Trophoblast cell (in vitro differentiated cells and primary cell): ENCODE data around the gene DNM3.

Experiments
- DNase-seq, 2 donors: peaks; one replicate each; pipeline ENCODE4 v3.0.0-alpha.2; 2016
- H2AFZ ChIP-seq: 2 replicates; pipeline ENCODE4 v1.6.1; 2013; ENCODE audit warnings: low read length, moderate library complexity, mild to moderate bottlenecking; ENCODE audit not compliant: insufficient read depth, poor library complexity
- H2AK5ac ChIP-seq: 2 replicates; pipeline ENCODE4 v1.6.1; 2013; ENCODE audit warnings: mild to moderate bottlenecking, low read length
- H2BK120ac ChIP-seq: 2 replicates; pipeline ENCODE4 v1.6.1; 2013; ENCODE audit warnings: low read length, mild to moderate bottlenecking, moderate library complexity; ENCODE audit not compliant: insufficient read depth, poor library complexity
- H2BK12ac ChIP-seq: 2 replicates; pipeline ENCODE4 v1.6.1; 2013; ENCODE audit warnings: mild to moderate bottlenecking, low read length, moderate library complexity
- H2BK5ac ChIP-seq: 2 replicates; pipeline ENCODE4 v1.6.1; 2013; ENCODE audit warnings: low read length, low read depth, moderate library complexity, mild to moderate bottlenecking; ENCODE audit not compliant: poor library complexity
- H3K14ac ChIP-seq: 2 replicates; pipeline ENCODE4 v1.6.1; 2013; ENCODE audit warnings: mild to moderate bottlenecking, low read length
- H3K18ac ChIP-seq: 2 replicates; pipeline ENCODE4 v1.6.1; 2013; ENCODE audit warnings: mild to moderate bottlenecking, low read length
- H3K23ac ChIP-seq: 2 replicates; pipeline ENCODE4 v1.6.1; 2013; ENCODE audit warnings: low read length
- H3K27ac ChIP-seq: 2 replicates; pipeline ENCODE4 v1.5.1; 2013; ENCODE audit warnings: low read depth, mild to moderate bottlenecking, inconsistent platforms, low read length, moderate library complexity
- H3K27me3 ChIP-seq: 2 replicates; pipeline ENCODE4 v1.6.1; 2013; ENCODE audit warnings: inconsistent platforms, mild to moderate bottlenecking, low read length, moderate library complexity; ENCODE audit not compliant: insufficient read depth
- H3K36me3 ChIP-seq, 2 experiments: 1 replicate in 1 of 2; 2 replicates in 1 of 2; pipeline ENCODE4 v1.6.1; 2013; ENCODE audit warnings: low read length in 2 of 2, mild to moderate bottlenecking in 2 of 2, moderate library complexity in 1 of 2; ENCODE audit not compliant: insufficient read depth in 2 of 2, control insufficient read depth in 1 of 2
- H3K4ac ChIP-seq: 2 replicates; pipeline ENCODE4 v1.6.1; 2013; ENCODE audit warnings: low read depth, mild to moderate bottlenecking, low read length, moderate library complexity
- H3K4me1 ChIP-seq, 2 experiments: 1 replicate in 1 of 2; 2 replicates in 1 of 2; pipeline ENCODE4 v1.6.1; 2013; ENCODE audit warnings: low read length in 2 of 2, mild to moderate bottlenecking in 2 of 2, moderate library complexity in 1 of 2; ENCODE audit not compliant: insufficient read depth in 2 of 2, control insufficient read depth in 1 of 2
- H3K4me2 ChIP-seq: 2 replicates; pipeline ENCODE4 v1.6.1; 2013; ENCODE audit warnings: inconsistent platforms, mild to moderate bottlenecking, low read length, moderate library complexity
- H3K4me3 ChIP-seq: 2 replicates; pipeline ENCODE4 v1.5.1; 2013; ENCODE audit warnings: mild to moderate bottlenecking, low read depth, low read length, inconsistent platforms
- H3K79me1 ChIP-seq: one replicate; pipeline ENCODE4 v1.6.1; 2013; ENCODE audit warnings: low read length
- H3K79me2 ChIP-seq: 2 replicates; pipeline ENCODE4 v1.6.1; 2013; ENCODE audit warnings: low read length, mild to moderate bottlenecking; ENCODE audit not compliant: control insufficient read depth, insufficient read depth, poor library complexity
- H3K9ac ChIP-seq: 2 replicates; pipeline ENCODE4 v1.6.1; 2013; ENCODE audit warnings: mild to moderate bottlenecking, low read length
- H3K9me3 ChIP-seq: 2 replicates; pipeline ENCODE4 v1.6.1; 2013; ENCODE audit warnings: low read depth, mild to moderate bottlenecking, control low read depth, inconsistent platforms, low read length; ENCODE audit not compliant: insufficient read depth
- H4K12ac ChIP-seq: 2 replicates; pipeline ENCODE4 v1.6.1; 2013; ENCODE audit warnings: low read depth, mild to moderate bottlenecking, low read length, moderate library complexity
- H4K8ac ChIP-seq: 2 replicates; pipeline ENCODE4 v1.6.1; 2013; ENCODE audit warnings: low read depth, mild to moderate bottlenecking, low read length, moderate library complexity
- H4K91ac ChIP-seq: one replicate; pipeline ENCODE4 v1.6.1; 2013; ENCODE audit warnings: low read depth, mild to moderate bottlenecking, low read length, moderate library complexity
- WGBS: extraction: QIAGEN DNeasy Blood & Tissue Kit; methylation state at CpG from one replicate; pipeline ENCODE4 v1.1.7; 2013; ENCODE audit warnings: missing lambda C conversion rate; ENCODE audit not compliant: insufficient read length, insufficient coverage; ENCODE audit errors: extremely low coverage; 5-methylcytosine and 5-hydroxymethylcytosine counted together

The DNM3 gene

GRCh38 chr1:172289448-172289847, 448.1 kb downstream of the DNM3 start:
- no peak overlapping the region for H2BK120ac ChIP-seq
- H2AK5ac ChIP-seq = no peak overlapping the region
- no peak overlapping the region for H4K91ac ChIP-seq
- no peak overlapping the region for H3K18ac ChIP-seq
- no peak overlapping the region for H2AFZ ChIP-seq
- no peak overlapping the region for H3K4me3 ChIP-seq
- no peak overlapping the region for H3K9ac ChIP-seq
- DNase-seq = no peak
- H3K23ac ChIP-seq = no peak overlapping the region
- H3K4me2 ChIP-seq = no peak overlapping the region
- no peaks in the 10 kb centered on the region for H3K9me3 ChIP-seq
- no peak overlapping the region for H2BK5ac ChIP-seq
- no peaks in the 10 kb centered on the region for H3K79me2 ChIP-seq
- no peaks in the 10 kb centered on the region for H3K36me3 ChIP-seq
- no peak overlapping the region for H4K8ac ChIP-seq
- no peak overlapping the region for H3K14ac ChIP-seq
- H3K27me3 ChIP-seq = no peaks in the 10 kb centered on the region
- no CpG with 5 or more reads among the region's 2 CpGs for WGBS
- H2BK12ac ChIP-seq = no peak overlapping the region
- H4K12ac ChIP-seq = no peak overlapping the region
- no peak overlapping the region for H3K27ac ChIP-seq
- no peaks in the 10 kb centered on the region for H3K79me1 ChIP-seq
- peaks cover 0 to 6% of the 10 kb centered on the region in 2 experiments for H3K4me1 ChIP-seq
- H3K4ac ChIP-seq = no peak overlapping the region

GRCh38 chr1:172292840-172293239, 451.5 kb downstream of the DNM3 start:
- no peak overlapping the region for H3K4ac ChIP-seq
- H3K27ac ChIP-seq = no peak overlapping the region
- no CpG with 5 or more reads among the region's 3 CpGs for WGBS
- H4K8ac ChIP-seq = no peak overlapping the region
- H2AK5ac ChIP-seq = no peak overlapping the region
- H3K36me3 ChIP-seq = no peaks in the 10 kb centered on the region
- H4K91ac ChIP-seq = no peak overlapping the region
- no peaks in the 10 kb centered on the region for H3K79me2 ChIP-seq
- H2AFZ ChIP-seq = no peak overlapping the region
- no peak overlapping the region for H2BK12ac ChIP-seq
- H4K12ac ChIP-seq = no peak overlapping the region
- H3K23ac ChIP-seq = no peak overlapping the region
- H3K79me1 ChIP-seq = no peaks in the 10 kb centered on the region
- H3K4me2 ChIP-seq = no peak overlapping the region
- H2BK5ac ChIP-seq = no peak overlapping the region
- H3K14ac ChIP-seq = no peak overlapping the region
- H3K4me3 ChIP-seq = no peak overlapping the region
- H3K27me3 ChIP-seq = no peaks in the 10 kb centered on the region
- H3K4me1 ChIP-seq = no peaks in the 10 kb centered on the region
- H3K18ac ChIP-seq = no peak overlapping the region
- H2BK120ac ChIP-seq = no peak overlapping the region
- no peak for DNase-seq
- no peak overlapping the region for H3K9ac ChIP-seq
- no peaks in the 10 kb centered on the region for H3K9me3 ChIP-seq

GRCh38 chr1:172293429-172293828, 452.1 kb downstream of the DNM3 start:
- Histone ChIP-seq H4K12ac (no peak overlapping the region), H2AK5ac (no peak overlapping the region), H3K9ac (no peak overlapping the region), H3K36me3 (no peaks in the 10 kb centered on the region), H3K4ac (no peak overlapping the region), H2AFZ (no peak overlapping the region), H3K4me3 (no peak overlapping the region), H3K14ac (no peak overlapping the region), H3K18ac (no peak overlapping the region), H3K27me3 (no peaks in the 10 kb centered on the region), H3K79me2 (no peaks in the 10 kb centered on the region), H3K27ac (no peak overlapping the region), H2BK12ac (no peak overlapping the region), H3K4me1 (no peaks in the 10 kb centered on the region), H3K9me3 (no peaks in the 10 kb centered on the region), H3K23ac (no peak overlapping the region), H3K4me2 (no peak overlapping the region), H3K79me1 (no peaks in the 10 kb centered on the region), H2BK120ac (no peak overlapping the region), H4K8ac (no peak overlapping the region), H2BK5ac (no peak overlapping the region), H4K91ac (no peak overlapping the region)
- WGBS = no CpG with 5 or more reads among the region's 2 CpGs
- DNase-seq = no peak

GRCh38 chr1:172298141-172298540, 456.8 kb downstream of the DNM3 start:
- Histone ChIP-seq H3K27me3 (no peaks in the 10 kb centered on the region), H3K4me2 (no peak overlapping the region), H3K9me3 (peaks cover 5% of the 10 kb centered on the region), H3K79me1 (no peaks in the 10 kb centered on the region), H4K8ac (no peak overlapping the region), H2BK12ac (no peak overlapping the region), H3K36me3 (no peaks in the 10 kb centered on the region), H4K91ac (no peak overlapping the region), H3K4me3 (no peak overlapping the region), H2BK120ac (no peak overlapping the region), H2AK5ac (no peak overlapping the region), H3K18ac (no peak overlapping the region), H3K23ac (no peak overlapping the region), H3K14ac (no peak overlapping the region), H2BK5ac (no peak overlapping the region), H3K79me2 (no peaks in the 10 kb centered on the region), H3K27ac (no peak overlapping the region), H4K12ac (no peak overlapping the region), H3K4me1 (no peaks in the 10 kb centered on the region), H2AFZ (no peak overlapping the region), H3K4ac (no peak overlapping the region), H3K9ac (peak overlapping the region; percentile 35)
- no peak for DNase-seq
- WGBS = no CpG with 5 or more reads among the region's 3 CpGs
